Forelimb muscle (tissue), 1 donor: ENCODE measurements around the gene SYNE2. TPM values are rescaled to one million over a fixed set of nuclear protein-coding genes. Genes with fewer than 3 reads are reported as not detected.

ENCODE experiments used
- DNase-seq: peaks from one replicate; pipeline ENCODE4 v3.0.0-alpha.2; 2013; ENCODE audit warnings: low read depth
- polyA plus RNA-seq: library from polyadenylated mRNA; unstranded; fragments of 120-200 nt; gene quantifications from one replicate; pipeline ENCODE4 v1.2.1, GENCODE V29; 2013; ENCODE audit not compliant: insufficient read length

The SYNE2 gene
- polyA plus RNA-seq, 1 donor, result 53.5 TPM

DNA sequence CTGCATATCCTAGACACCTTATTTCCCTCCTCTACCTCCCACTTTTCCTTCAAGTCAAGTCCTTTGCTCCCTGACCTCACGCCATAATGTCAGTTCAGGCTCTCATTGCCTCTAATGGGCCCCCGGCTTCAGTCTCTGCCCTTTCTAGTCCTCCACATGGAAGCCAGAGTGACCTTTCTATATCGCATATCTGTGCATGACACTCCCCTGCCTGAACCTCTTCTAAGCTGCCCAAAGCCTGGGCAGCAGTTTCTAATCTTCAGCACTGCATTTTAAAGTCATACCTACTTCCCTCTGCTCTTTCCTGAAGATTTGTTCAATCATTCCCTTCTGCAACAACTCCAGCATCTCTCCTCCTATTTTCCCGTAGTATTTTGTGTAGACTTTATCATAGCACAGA is 395.9 kb downstream of the SYNE2 start:
- no peak for DNase-seq

DNA sequence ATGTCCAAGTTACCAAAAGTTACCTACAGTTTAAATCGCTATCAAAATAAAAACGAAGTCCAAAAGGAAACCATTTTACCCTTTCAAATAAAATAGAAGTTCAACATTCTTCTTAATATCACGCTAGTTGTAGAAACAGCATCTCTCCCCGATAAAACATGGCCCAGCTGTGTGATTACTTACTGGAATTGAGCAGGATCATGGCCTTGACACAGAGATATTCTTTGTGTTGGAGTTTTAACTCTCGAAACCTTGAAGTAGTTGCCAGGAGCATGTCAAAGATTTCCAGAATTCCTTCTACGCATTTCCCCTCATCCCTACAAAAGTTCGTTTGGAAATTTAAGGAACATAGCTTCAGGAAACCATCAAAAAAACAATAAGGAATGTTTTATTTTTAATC is 396.6 kb downstream of the SYNE2 start:
- no peak for DNase-seq

DNA sequence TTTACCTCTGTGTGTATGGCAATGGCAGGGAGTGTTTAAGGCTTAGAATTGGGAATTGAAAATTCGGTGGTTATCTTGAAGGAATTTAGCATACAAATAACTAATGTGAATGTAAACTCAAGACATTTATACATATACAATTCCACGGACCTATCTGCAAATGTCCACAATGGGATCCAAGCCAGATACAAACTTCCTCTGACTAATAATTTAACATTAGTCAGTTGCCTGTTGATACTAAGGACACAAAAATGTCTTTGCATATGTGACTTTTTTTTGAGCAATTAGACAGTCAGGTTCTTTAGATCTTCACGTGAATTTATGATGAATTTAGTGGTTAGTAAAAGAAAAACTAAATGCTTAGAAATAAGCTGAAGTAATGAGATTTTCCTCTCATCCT is 400.9 kb downstream of the SYNE2 start:
- no peak for DNase-seq

DNA sequence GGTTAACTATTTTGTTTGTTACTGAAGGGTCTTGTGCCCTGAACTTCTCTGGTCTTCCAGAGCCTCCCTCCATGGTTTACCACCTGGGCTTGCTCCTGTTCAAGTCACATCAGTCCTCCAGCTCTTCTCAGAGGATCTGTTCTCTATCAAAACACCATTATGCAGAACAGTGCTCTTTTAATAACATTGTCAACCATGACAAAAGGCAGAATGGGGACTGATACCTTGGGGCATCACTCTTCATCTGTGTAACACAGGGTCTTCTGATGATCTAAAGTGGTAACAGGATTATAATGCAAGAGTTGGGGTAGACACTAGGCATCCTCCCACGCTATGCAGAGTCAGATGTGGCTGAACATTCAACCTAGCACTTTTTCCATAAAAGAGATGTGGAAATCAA is 403.0 kb downstream of the SYNE2 start:
- no peak for DNase-seq

DNA sequence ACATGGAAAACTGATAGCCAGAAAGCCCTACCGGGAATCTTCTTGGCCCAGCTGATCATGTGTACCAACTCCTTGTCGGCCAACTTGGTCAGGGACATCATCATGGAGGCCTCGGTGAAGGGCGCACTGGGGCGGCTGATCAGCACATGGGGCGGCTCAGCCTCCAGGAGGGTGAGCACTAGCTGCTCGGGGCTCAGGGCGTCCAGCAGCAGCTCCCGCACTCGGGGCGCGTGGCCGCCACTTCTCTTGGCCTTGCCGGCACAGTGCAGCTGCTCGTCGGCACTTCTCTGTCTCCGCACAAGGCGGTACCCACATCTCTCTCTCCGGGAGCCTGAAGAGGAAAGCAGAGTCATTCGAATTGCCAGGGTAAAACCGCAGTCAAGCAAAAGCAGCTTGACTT is 407.6 kb downstream of the SYNE2 start:
- DNase-seq, result no peak

DNA sequence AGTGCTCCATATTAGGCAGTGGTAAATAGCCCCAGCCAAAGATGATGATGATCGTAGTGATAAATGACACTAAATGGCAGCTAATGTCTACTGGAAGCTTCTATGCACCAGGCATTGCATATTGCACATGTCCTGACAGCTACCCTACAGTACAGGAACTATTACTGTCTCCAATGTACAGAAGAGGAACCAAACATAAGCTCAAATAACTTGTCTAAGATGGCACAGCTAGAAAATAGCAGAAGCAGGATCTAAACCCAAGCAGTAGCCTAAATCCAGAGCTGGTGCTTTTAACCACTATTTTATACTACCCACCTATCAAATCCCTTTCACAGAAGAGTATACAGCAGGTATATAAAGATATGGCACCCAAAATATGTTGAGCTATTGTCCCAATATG is 412.4 kb downstream of the SYNE2 start:
- DNase-seq, result no peak

DNA sequence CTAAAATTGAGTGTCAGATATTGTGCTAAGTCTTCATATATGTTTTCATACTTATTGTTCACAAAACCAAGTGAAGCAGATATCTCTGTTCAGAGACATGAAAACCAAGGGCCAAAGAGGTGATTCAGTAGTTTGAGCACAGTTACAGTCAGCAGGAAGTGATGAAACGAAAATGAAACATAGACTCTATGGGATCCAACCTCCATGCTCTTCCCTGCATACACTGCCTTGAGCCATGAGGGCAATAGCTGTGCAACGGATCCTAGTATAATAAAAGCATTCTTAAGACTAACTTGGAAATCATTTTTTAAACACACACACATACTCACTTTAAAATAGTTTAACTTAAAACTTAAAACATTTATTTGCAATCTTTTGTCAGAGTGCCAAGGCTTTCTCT is 413.4 kb downstream of the SYNE2 start:
- DNase-seq, result no peak

DNA sequence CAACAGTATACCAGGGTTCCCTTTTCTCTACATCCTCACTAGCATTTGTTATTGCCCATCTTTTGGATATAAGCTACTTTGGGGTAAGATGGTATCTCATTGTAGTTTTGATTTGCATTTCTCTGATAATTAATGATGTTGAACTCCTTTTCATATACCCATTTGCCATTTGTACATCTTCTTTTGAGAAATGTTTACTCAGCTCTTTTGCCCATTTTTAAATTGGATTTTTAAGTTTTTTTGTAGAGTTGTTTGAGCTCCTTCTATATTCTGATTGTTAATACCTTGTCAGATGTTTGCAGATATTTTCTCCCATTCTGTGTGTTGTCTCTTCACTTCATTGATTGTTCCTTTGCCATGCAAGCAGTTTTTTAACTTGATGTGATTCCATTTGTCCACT is 419.2 kb downstream of the SYNE2 start:
- DNase-seq, result no peak

Other genes with a start within 250 kb of the SYNE2 start
- 12.0 TPM for gene WDR89, start 211.1 kb upstream of the SYNE2 start, polyA plus RNA-seq
- gene SGPP1, start 124.9 kb upstream of the SYNE2 start, polyA plus RNA-seq, result 8.4 TPM